Panc1 (cell line): ENCODE data around the gene KDM2B. TPM values are rescaled to one million over a fixed set of nuclear protein-coding genes. Genes with fewer than 3 reads are reported as not detected.

Source experiments
- ATAC-seq: fragments of 200-7000 bp; cut with Tn5 transposase; 2 replicates; pipeline ENCODE4 v1.9.1; 2020; ENCODE audit warnings: mild to moderate bottlenecking, moderate library complexity
- BruUV-seq: library from RNA; stranded (reverse); fragments of 400-500 nt; replicated peaks from 2 replicates; lab custom pipeline; 2021; lab: Mats Ljungman, UMichigan
- CTCF ChIA-PET: fragments of 300-600 bp; sonication (Branson Sonifier 250); formaldehyde crosslinking; loops from one replicate; lab custom pipeline; 2022; ENCODE audit warnings: antibody characterized with exemption; lab: Charles Lee
- POLR2A ChIA-PET: fragments of 300-600 bp; sonication (Branson Sonifier 250); formaldehyde crosslinking; loops from one replicate; lab custom pipeline; 2022; ENCODE audit warnings: antibody characterized with exemption; lab: Charles Lee
- DNase-seq: peaks from one replicate; pipeline ENCODE4 v3.0.0-alpha.2; 2010; ENCODE audit warnings: low read depth, low spot score
- H3K27ac ChIP-seq: 2 replicates; pipeline ENCODE4 v1.5.1; 2011; ENCODE audit warnings: mild to moderate bottlenecking, low read length, inconsistent platforms
- H3K27me3 ChIP-seq: fragments of 200-500 bp; sonication (Bioruptor generic); 2 replicates; pipeline ENCODE4 v1.6.0; 2014; ENCODE audit warnings: low read length, inconsistent platforms; ENCODE audit not compliant: control insufficient read depth, insufficient read depth
- H3K36me3 ChIP-seq: fragments of 200-500 bp; sonication (Bioruptor generic); 2 replicates; pipeline ENCODE4 v1.5.1; 2014; ENCODE audit warnings: inconsistent platforms, mild to moderate bottlenecking, low read length, moderate library complexity; ENCODE audit not compliant: control insufficient read depth, insufficient read depth
- H3K4me1 ChIP-seq: 2 replicates; pipeline ENCODE4 v1.5.1; 2011; ENCODE audit warnings: inconsistent platforms, mild to moderate bottlenecking, low read length, moderate library complexity; ENCODE audit not compliant: control insufficient read depth, insufficient read depth
- H3K4me3 ChIP-seq, 2 experiments: 2 replicates each; pipeline ENCODE4 v1.5.1; 2011 to 2012; ENCODE audit warnings: low read depth in 2 of 2, low read length in 2 of 2, mild to moderate bottlenecking in 2 of 2, inconsistent platforms in 1 of 2, moderate library complexity in 1 of 2
- H3K9me3 ChIP-seq: fragments of 200-500 bp; sonication (Bioruptor generic); 2 replicates; pipeline ENCODE4 v1.5.1; 2014; ENCODE audit warnings: low read depth, mild to moderate bottlenecking, inconsistent platforms, low read length, moderate library complexity; ENCODE audit not compliant: control insufficient read depth, insufficient read depth
- CTCF ChIP-seq: fragments of 450-650 bp; IDR thresholded peaks from 2 replicates; pipeline ENCODE4 v1.5.1; 2017; ENCODE audit warnings: mild to moderate bottlenecking
- POLR2AphosphoS5 ChIP-seq: IDR thresholded peaks from 2 replicates; pipeline ENCODE4 v1.6.1; 2012; ENCODE audit warnings: mild to moderate bottlenecking, low read depth, low read length, moderate library complexity
- REST ChIP-seq, 2 experiments: IDR thresholded peaks; 2 replicates each; pipeline ENCODE4 v1.6.1; 2011 to 2012; ENCODE audit warnings: low read depth in 2 of 2, control low read depth in 1 of 2, low read length in 1 of 2, mild to moderate bottlenecking in 1 of 2, moderate library complexity in 1 of 2; ENCODE audit not compliant: insufficient read depth in 1 of 2
- SIN3A ChIP-seq: IDR thresholded peaks from 2 replicates; pipeline ENCODE4 v1.6.1; 2012; ENCODE audit warnings: low read depth, mild to moderate bottlenecking, low read length, moderate library complexity, borderline replicate concordance; ENCODE audit not compliant: insufficient read depth
- TCF7L2 ChIP-seq: IDR thresholded peaks from 2 replicates; pipeline ENCODE4 v1.6.1; 2011; ENCODE audit warnings: mild to moderate bottlenecking, low read depth, low read length, inconsistent platforms
- in situ Hi-C: cut with HindIII; loops from 2 replicates; pipeline ENCODE4 v1.10.0; 2016; ENCODE audit warnings: low sequenced_read_pairs, low pct_unique_long_range_greater_than_20kb
- intact Hi-C: fragments of 100-400 bp; cut with micrococcal nuclease; formaldehyde crosslinking; loops from one replicate; pipeline ENCODE4 v1.10.0; 2022; ENCODE audit not compliant: unreplicated experiment
- total RNA-seq: library from RNA; stranded (reverse); gene quantifications from one replicate; pipeline ENCODE4 v1.2.1, GENCODE V29; 2021; ENCODE audit not compliant: unreplicated experiment

The KDM2B gene
- total RNA-seq, 1 experiment from 2014 or later, result 27.5 TPM

GRCh38 chr12:121442028-121442948 is 138.5 kb downstream of the KDM2B start:
- ATAC-seq (no peak), DNase-seq (no peak)
- no peak overlapping the region for H3K27ac ChIP-seq
- intact Hi-C loops (loop anchor here (5.0 kb wide), 1 partner anchor 110 kb away; no protein-coding TSS in a partner anchor), in situ Hi-C loops (no loop called here)
- no peaks in the 10 kb centered on the region for H3K9me3 ChIP-seq
- peaks cover 4% of the 10 kb centered on the region; the same call in 1 of the 2 replicates for H3K4me1 ChIP-seq
- TF ChIP-seq CTCF, result no peak
- TF ChIP-seq TCF7L2, result no peak
- TF ChIP-seq POLR2AphosphoS5, result no peak
- TF ChIP-seq SIN3A, result no peak
- no peak for TF ChIP-seq REST (IDR thresholded peaks at IDR 0.05; ENCODE audit: insufficient read depth in 1 of 2, low read depth in 2 of 2, low read length in 1 of 2)
- BruUV-seq, result no TSS peak
- no peak overlapping the region for H3K4me3 ChIP-seq
- no peaks in the 10 kb centered on the region for H3K27me3 ChIP-seq
- ChIA-PET POLR2A (no interaction called here), CTCF (interaction anchor here (0.6 to 2.6 kb wide), 7 partner anchors 10 to 209 kb away, joined by 3 to 11 read pairs (median 3); no protein-coding TSS in a partner anchor)
- H3K36me3 ChIP-seq, result no peaks in the 10 kb centered on the region; the same call in none of the 2 replicates

GRCh38 chr12:121441555-121441954 is 139.3 kb downstream of the KDM2B start:
- DNase-seq, result no peak
- no peak for ATAC-seq
- ChIA-PET POLR2A (no interaction called here), CTCF (interaction anchor here (0.6 to 1.4 kb wide), 4 partner anchors 11 to 209 kb away, joined by 3 to 4 read pairs (median 3); no protein-coding TSS in a partner anchor)
- H3K4me3 ChIP-seq, result no peak overlapping the region
- peaks cover 4% of the 10 kb centered on the region; the same call in 1 of the 2 replicates for H3K4me1 ChIP-seq
- H3K27me3 ChIP-seq, result no peaks in the 10 kb centered on the region
- no peaks in the 10 kb centered on the region; the same call in none of the 2 replicates for H3K36me3 ChIP-seq
- 0 out of 2 replicates have a peak, but pooled peaks cover 3% of the 10 kb centered on the region for H3K9me3 ChIP-seq
- intact Hi-C loops, result loop anchor here (5.0 kb wide), 1 partner anchor 109 kb away; no protein-coding TSS in a partner anchor
- H3K27ac ChIP-seq, result no peak overlapping the region
- in situ Hi-C loops, result no loop called here
- TF ChIP-seq REST (IDR thresholded peaks at IDR 0.05; ENCODE audit: insufficient read depth in 1 of 2, low read depth in 2 of 2, low read length in 1 of 2) (no peak), CTCF (peak; percentile 76)
- BruUV-seq, result no TSS peak
